Left ventricle myocardium inferior (tissue), 1 donor: ENCODE results near the gene SH3BP5. TPM values are rescaled to one million over a fixed set of nuclear protein-coding genes. Genes with fewer than 3 reads are reported as not detected.

ENCODE experiments used
- DNase-seq: peaks from one replicate; pipeline ENCODE4 v3.0.0-alpha.2; 2020
- H3K27ac ChIP-seq: fragments of 200-600 bp; replicated peaks from 2 replicates; pipeline ENCODE4 v1.8.0; 2021
- H3K27me3 ChIP-seq: fragments of 200-600 bp; 2 replicates; pipeline ENCODE4 v1.8.0; 2021; ENCODE audit warnings: low read depth
- H3K36me3 ChIP-seq: fragments of 200-600 bp; 2 replicates; pipeline ENCODE4 v1.8.0; 2021
- H3K4me1 ChIP-seq: fragments of 200-600 bp; 2 replicates; pipeline ENCODE4 v1.8.0; 2021
- H3K4me3 ChIP-seq: fragments of 200-600 bp; 2 replicates; pipeline ENCODE4 v1.8.0; 2021; ENCODE audit warnings: mild to moderate bottlenecking, moderate library complexity
- H3K9me3 ChIP-seq: fragments of 200-600 bp; replicated peaks from 2 replicates; pipeline ENCODE4 v1.8.0; 2021
- intact Hi-C: fragments of 100-400 bp; cut with micrococcal nuclease; formaldehyde crosslinking; loops from one replicate; pipeline ENCODE4 v1.11.0; 2022
- total RNA-seq: library from RNA; stranded (reverse); fragmentation: NEBNext Ultra II Directional; extraction: Animal tissue kit (Norgen Biotek cat#: 25700); gene quantifications from one replicate; pipeline ENCODE4 v1.2.1, GENCODE V29; 2021
- TF ChIP-seq, protein P1 (sequence below): fragments of 200-600 bp; IDR thresholded peaks from 2 replicates; pipeline ENCODE4 v1.8.0; 2021; ENCODE audit warnings: antibody characterized with exemption, mild to moderate bottlenecking, borderline replicate concordance
- donor health status: DM: no; HTN: yes; CAD: no; lungs with severe emphysema.

Gene SH3BP5
- total RNA-seq, 1 donor from 2014 or later: 8.8 TPM

DNA sequence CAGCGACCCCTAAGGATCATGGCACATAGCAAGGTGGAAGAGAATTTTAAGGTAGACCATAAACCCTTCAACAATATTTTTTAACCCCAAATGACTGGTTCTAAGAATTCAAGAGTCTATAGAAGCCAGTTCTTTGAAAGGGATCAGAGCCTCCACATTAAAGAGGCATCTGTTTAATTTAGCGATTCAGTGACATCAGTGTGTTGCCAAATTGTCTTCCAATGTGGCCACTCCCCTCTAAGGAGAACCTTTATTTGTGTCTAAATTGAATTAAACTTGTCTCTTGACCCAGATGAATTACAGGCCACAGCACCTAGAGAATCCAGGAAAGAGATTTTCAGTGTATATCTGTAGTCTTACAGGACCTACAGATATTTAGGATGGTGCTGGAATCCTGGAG lies 6.6 kb upstream of the SH3BP5 start:
- Histone ChIP-seq H3K36me3 (no peaks in the 10 kb centered on the region), H3K9me3 (peaks cover 7% of the 10 kb centered on the region), H3K27me3 (no peaks in the 10 kb centered on the region), H3K27ac (no peak overlapping the region), H3K4me1 (no peaks in the 10 kb centered on the region), H3K4me3 (no peak overlapping the region)
- TF ChIP-seq, protein P1, sequence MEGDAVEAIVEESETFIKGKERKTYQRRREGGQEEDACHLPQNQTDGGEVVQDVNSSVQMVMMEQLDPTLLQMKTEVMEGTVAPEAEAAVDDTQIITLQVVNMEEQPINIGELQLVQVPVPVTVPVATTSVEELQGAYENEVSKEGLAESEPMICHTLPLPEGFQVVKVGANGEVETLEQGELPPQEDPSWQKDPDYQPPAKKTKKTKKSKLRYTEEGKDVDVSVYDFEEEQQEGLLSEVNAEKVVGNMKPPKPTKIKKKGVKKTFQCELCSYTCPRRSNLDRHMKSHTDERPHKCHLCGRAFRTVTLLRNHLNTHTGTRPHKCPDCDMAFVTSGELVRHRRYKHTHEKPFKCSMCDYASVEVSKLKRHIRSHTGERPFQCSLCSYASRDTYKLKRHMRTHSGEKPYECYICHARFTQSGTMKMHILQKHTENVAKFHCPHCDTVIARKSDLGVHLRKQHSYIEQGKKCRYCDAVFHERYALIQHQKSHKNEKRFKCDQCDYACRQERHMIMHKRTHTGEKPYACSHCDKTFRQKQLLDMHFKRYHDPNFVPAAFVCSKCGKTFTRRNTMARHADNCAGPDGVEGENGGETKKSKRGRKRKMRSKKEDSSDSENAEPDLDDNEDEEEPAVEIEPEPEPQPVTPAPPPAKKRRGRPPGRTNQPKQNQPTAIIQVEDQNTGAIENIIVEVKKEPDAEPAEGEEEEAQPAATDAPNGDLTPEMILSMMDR: no peak
- intact Hi-C loops: no loop called here
- no peak for DNase-seq

DNA sequence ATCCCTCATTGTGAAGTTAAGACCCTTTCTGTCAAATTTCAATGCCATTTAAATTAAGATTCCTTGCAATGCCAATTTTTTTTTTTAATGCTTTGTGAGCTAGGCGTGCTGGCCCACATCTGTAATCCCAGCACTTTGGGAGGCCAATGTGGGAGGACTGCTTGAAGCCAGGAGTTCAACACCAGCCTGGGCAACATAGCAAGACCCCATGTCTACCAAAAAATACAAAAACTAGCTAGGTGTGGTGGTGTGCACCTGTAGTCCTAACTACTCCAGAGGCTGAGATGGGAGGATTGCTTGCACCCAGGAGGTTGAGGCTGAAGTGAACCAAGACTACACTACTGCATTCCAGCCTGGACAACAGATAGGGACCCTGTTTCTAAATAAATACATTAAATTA lies 5.6 kb upstream of the SH3BP5 start:
- intact Hi-C loops: no loop called here
- peaks cover under 1% of the 10 kb centered on the region for H3K9me3 ChIP-seq
- no peak overlapping the region for H3K27ac ChIP-seq
- H3K4me3 ChIP-seq: no peak overlapping the region
- TF ChIP-seq, protein P1: no peak
- no peaks in the 10 kb centered on the region for H3K36me3 ChIP-seq
- DNase-seq: no peak
- H3K4me1 ChIP-seq: peaks cover 1% of the 10 kb centered on the region
- H3K27me3 ChIP-seq: no peaks in the 10 kb centered on the region

DNA sequence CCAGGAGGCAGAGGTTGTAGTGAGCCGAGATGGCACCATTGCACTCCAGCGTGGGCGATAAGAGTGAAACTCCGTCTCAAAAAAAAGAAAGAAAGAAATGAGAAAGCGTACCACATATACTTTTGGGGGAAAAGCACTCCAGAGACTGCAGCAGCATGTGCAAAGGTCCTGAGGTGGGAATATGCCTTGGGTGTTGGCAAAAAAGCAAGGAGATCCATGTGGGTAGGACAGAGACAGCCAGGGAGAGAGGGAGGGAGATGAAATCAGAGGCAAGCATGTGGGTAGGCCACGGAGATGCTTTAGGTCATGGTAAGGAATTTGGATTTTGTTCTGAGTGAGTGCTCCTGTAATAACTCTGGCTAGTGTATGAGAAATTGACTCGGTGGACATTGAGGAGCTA lies 3.7 kb upstream of the SH3BP5 start:
- intact Hi-C loops: no loop called here
- H3K9me3 ChIP-seq: no peaks in the 10 kb centered on the region
- H3K4me1 ChIP-seq: peaks cover 17% of the 10 kb centered on the region
- TF ChIP-seq, protein P1: no peak
- H3K4me3 ChIP-seq: no peak overlapping the region
- H3K27me3 ChIP-seq: no peaks in the 10 kb centered on the region
- DNase-seq: no peak
- H3K36me3 ChIP-seq: no peaks in the 10 kb centered on the region
- H3K27ac ChIP-seq: no peak overlapping the region

DNA sequence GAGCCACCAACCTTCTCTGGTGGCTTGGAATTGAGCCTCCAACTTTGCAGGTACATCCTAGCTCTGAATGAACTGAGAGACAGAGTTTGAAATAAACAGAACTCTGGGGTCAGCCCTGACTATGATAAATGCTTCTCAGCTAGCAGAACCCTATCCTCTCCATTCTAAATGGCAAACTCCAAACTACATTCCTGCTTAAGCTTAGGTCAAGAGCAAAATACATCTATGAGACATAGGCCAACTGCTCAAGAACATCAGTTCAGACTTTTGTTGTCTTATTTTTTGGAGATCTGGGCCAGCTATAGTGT lies 1.5 kb upstream of the SH3BP5 start:
- Histone ChIP-seq H3K27me3 (no peaks in the 10 kb centered on the region), H3K27ac (no peak overlapping the region), H3K36me3 (no peaks in the 10 kb centered on the region), H3K9me3 (no peaks in the 10 kb centered on the region), H3K4me3 (no peak overlapping the region), H3K4me1 (peaks cover 39% of the 10 kb centered on the region)
- no peak for DNase-seq
- intact Hi-C loops: loop anchor here (2.0 kb wide), 1 partner anchor 65 kb away; no protein-coding TSS in a partner anchor
- TF ChIP-seq, protein P1: no peak

DNA sequence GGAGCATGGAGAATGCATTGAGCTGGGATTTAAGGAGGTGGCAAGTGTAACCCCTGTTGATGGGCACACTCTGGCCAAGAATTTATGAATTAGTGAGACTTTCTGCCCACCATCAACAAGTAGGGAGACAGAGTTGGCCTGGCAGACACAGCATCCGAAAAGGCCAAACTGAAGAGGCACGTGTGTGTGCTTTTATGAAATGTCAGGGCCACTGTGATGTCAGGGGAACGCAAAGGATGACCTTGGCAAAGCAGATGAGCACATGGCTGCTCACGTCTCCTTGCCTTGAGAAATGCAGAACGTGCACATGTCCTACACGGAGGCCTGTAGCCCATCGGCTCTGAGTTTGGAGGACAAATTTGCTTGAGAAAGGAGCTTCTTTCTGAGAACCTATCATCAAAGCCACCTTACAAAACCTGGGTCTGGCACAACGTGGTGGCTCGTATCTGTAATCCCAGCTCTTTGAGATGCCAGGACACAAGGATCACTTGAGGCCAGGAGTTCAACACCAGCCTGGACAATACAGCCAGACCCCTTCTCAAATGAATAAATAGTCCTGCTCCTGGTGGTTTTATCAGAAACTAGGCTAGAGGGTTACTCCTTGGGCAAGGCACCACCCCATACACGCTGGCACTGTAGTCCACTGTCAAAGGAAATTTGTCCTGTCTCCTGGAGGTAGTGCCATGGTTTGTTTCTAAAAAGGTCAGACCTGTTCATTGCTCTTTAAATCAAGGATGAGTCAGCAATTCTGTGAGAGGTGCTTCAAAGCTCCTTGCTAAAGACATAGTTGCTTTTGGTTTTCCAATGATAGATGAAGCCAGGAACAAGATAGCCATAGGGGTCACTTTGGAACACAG lies 941 bp upstream of the SH3BP5 start:
- peak overlapping the region; percentile 85 for H3K27ac ChIP-seq
- intact Hi-C loops: loop anchor here (2.0 kb wide), 1 partner anchor 65 kb away; no protein-coding TSS in a partner anchor
- TF ChIP-seq, protein P1: no peak
- no peaks in the 10 kb centered on the region for H3K36me3 ChIP-seq
- no peaks in the 10 kb centered on the region for H3K9me3 ChIP-seq
- DNase-seq: no peak
- no peaks in the 10 kb centered on the region for H3K27me3 ChIP-seq
- H3K4me3 ChIP-seq: peak overlapping the region; percentile 89
- H3K4me1 ChIP-seq: peaks cover 44% of the 10 kb centered on the region
